HG03066 (cell line): ENCODE data around the gene PLET1.

ENCODE experiments used
- ATAC-seq: cut with Tn5 transposase; IDR thresholded peaks from one replicate; pipeline ENCODE4 v1.9.1; 2021; ENCODE audit warnings: low read depth; ENCODE audit not compliant: unreplicated experiment

Gene PLET1

DNA sequence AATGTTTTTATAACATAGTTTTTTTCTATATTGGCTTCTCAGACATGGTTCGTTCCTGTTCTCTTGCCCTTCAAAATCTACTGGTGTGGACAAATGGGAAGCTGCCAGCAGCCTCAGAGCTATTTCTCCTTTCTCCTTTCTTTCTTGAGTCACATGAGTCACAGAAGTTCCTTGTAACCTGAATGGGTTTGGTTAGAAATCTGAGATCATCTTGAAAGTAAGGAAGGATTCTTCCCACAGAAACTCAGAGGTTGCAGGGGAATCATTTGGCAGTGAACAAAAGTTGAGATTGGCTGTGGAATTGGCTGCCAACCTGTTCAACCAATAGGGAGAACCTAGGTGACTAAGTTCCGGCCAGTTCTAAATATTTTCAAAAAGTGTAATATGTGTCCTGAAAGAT is 12.5 kb downstream of the PLET1 start:
- ATAC-seq, result no peak

DNA sequence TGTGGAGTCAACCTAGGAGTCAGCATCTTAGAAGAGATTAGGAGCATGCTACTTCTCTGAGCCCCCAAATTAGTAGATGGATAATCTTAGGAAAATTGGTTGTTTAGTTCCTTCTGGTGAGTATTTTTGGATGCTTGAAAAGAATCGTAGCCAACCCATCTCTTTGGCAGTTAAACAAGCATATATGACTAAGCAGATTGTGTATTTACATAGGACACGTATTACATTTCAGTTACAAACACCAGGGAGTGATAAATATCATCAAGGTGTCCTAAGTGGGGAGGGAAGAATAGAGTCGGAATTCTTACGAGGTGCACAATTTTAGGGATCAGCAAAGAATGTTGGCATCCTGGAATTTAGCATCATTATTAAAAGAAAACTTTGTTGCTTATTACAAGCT is 13.5 kb downstream of the PLET1 start:
- ATAC-seq, result no peak

DNA sequence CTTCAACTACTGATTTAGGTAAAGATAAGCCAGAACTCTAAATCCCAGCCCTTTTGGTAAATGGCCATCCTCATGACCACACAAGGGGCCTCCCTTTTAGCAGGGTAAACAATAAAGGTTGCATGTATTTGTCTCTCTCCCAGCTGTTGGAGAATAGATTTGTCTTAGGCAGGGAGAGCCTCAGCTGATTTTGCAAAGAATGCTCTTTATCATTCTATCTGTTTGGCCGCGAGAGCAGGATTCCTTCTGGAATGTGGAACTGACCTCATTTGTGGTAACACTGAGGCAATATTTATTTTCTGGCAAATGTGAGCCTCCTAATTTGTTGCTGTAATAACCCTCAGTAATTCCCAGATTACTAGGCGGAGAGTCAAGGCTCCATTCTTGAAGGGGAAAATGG is 19.2 kb downstream of the PLET1 start:
- no peak for ATAC-seq

GRCh38 chr11:112238041-112238440 is 22.6 kb downstream of the PLET1 start:
- no peak for ATAC-seq

DNA sequence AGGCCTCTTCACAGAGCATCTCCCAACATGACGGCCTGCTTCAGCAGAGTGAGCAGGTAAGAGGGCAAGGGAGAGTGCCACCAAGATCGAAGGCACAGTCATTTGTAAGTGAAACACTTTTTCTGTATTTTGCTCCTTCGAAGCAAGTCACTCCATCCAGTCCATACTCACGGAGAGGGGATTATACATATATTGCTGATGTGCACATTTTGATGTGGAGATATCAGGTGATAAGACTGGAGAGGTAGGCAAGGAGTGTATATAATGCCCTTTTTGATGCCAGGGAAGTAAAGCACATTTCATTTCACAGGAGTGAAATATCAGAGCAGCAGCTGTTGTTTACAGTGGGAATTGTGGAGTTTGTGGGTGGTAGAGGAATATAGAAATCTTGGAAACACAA is 23.2 kb downstream of the PLET1 start:
- no peak for ATAC-seq

- no peak for ATAC-seq
Observed at GRCh38 chr11:112235750-112236390, 24.8 kb downstream of the PLET1 start.

DNA sequence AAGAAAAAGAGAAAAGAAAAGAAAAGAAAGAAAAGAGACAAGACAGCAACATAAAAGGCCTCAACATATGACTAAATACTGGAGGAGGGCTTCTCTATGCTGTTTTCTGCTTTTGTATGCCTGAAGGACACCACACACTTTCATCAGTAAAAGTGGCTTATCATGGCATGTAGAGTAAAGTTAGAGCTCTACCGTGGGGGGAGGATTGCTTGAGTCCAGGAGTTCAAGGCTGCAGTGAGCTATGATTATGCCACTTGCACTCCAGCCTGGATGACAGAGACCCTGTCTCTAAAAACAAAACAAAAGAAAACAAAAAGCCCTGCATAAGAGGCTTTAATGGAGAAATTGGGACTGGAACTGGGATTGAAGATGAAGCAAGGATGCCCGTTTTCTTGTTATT is 28.7 kb downstream of the PLET1 start:
- ATAC-seq, result no peak

DNA sequence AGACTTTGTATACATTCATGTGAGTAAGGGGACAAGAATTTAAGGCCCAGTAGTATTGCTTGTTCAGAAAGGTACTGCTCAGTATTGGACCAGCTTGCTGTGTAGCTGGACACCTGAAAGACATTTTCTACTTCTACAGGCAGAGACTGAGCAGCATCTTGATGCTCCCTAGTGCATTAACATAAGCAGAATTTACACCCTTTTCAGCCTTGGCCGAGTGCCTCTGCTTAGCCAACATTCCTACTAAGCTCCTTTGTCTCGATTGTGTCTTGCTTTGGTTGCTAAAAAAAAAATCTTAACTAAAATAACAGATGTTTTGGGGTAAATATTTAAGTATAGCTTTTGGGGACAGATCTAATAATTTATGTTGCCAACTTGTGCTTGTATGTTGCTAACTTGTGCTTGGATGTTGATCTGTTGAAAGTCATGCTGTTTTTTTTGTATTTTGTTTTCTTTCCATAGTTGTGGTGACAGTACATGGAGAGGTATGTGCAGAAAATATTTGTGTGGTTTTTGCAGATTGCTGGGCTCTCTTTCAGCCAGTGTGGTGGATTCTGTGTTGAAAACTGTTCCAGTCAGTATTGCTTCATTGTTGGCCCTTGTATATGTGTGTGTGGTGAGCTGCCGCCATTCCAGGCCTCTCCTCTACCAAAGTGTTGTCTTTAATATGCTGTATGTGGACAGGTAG is 30.8 kb downstream of the PLET1 start:
- ATAC-seq, result no peak

DNA sequence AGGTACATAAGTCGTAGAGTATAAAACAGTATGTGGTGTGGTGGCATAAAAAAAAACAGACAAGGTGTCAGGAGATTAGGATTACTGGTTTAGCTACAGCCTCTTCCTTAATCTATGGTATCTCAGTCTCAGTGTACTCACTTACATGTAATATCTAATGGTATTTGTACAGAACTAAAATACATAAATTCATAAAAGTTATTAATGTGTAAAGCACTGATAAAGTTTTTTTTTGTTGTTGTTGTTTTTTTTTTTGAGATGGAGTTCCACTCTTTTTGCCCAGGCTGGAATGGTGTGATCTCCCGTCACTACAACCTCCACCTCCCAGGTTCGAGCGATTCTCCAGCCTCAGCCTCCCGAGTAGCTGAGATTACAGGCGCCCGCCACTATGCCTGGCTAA is 31.5 kb downstream of the PLET1 start:
- no peak for ATAC-seq

- no peak for ATAC-seq
Observed at GRCh38 chr11:112228706-112229105, 32.0 kb downstream of the PLET1 start.

DNA sequence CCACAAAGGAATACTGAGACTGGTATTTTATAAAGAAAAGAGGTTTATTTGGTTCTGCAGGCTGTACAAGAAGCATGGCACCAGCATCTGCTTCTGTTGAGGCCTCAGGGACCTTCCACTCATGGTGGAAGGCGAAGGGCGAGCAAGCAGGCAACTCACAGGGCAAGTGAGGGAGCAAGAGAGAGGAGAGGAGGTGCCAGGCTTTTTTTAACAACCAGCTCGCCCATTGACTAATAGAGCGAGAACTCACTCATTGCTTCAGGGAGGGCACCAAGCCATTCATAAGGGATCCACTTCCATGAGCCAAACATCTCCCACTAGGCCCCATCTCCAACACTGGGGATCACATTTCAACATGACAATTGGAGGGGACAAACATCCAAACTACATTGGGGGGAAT is 33.2 kb downstream of the PLET1 start:
- no peak for ATAC-seq

DNA sequence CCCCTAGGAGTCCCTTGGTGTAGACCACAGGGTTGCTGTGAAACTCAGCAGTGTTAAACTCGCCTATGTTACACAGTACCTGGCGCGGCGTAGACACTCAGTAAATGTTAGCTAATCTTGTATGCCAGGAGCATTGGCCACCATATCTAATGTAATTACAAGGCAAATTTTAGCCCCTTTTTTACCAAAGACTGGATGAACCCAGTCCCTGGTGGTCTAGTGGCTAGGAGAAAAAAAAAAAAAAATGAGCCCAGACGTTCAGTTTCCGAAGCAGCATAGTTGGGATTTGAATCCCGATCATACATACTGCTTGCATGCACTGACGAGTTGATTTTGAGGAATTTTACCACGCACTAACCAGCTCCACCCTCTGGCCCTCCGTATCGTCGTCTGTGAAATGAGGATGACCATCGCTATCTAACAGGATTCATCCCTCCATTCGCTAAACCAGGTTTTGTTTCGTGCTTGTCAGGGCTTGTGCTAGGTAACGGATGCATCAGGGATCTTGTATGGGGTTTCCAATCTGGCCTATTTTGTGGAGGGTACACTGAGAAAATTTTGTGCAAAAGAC is 33.7 kb downstream of the PLET1 start:
- ATAC-seq, result peak; percentile 51

GRCh38 chr11:112226062-112226830 is 34.4 kb downstream of the PLET1 start, which contains the start of gene PTS:
PTS (plus strand) TSS chr11:112226428; CDS start chr11:112226444, 16 bp downstream.
- peak; percentile 94 for ATAC-seq

DNA sequence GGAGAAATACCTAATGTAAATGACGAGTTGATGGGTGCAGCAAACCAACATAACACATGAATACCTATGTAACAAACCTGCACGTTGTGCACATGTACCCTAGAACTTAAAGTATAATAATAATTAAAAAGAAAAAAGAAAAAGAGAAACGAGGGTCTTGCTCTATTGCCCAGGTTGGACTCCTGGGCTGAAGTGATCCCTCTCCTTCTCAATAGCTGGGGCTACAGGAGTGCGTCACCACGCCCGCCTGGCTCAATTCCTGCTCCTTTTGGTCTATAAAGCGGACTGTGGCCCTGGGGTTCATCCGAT is 35.0 kb downstream of the PLET1 start:
- ATAC-seq, result no peak

DNA sequence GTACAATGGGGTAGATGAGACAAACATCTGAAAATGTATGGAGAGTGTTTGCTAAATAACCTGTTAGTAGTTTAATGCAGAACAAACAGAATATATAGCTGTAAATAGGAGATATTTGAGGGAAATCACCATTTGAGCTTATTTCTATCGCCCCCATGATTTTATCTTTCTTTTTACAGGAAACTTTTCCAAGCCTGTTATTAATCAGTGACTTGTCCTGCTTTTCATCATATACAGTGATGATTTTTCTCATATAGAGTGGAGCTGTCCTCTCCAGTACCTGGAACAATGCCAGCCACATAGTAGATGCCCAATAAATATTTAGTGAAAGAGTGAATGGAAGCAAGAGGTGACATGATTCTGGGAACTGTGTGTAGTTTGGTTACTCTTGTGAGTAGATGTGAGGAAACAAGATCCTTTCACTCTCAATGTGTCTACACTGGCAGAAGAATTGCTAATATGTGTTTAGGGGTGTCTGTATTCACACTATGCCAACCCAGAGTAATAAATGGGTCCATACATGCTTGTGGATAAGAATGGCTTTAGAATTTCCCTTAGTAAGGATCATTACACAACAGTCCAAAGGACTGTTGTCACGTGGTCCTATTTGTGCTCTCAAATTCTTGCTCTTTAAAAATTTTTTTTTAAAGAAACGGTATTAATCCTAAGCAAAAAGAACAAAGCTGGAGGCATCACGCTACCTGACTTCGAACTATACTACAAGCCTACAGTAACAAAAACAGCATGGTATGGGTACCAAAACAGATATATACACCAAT is 36.7 kb downstream of the PLET1 start:
- ATAC-seq, result no peak

- no peak for ATAC-seq
Observed at GRCh38 chr11:112223121-112223520, 37.5 kb downstream of the PLET1 start.

- no peak for ATAC-seq
Observed at GRCh38 chr11:112222303-112222702, 38.4 kb downstream of the PLET1 start.

- no peak for ATAC-seq
Observed at GRCh38 chr11:112221274-112221835, 39.3 kb downstream of the PLET1 start.

DNA sequence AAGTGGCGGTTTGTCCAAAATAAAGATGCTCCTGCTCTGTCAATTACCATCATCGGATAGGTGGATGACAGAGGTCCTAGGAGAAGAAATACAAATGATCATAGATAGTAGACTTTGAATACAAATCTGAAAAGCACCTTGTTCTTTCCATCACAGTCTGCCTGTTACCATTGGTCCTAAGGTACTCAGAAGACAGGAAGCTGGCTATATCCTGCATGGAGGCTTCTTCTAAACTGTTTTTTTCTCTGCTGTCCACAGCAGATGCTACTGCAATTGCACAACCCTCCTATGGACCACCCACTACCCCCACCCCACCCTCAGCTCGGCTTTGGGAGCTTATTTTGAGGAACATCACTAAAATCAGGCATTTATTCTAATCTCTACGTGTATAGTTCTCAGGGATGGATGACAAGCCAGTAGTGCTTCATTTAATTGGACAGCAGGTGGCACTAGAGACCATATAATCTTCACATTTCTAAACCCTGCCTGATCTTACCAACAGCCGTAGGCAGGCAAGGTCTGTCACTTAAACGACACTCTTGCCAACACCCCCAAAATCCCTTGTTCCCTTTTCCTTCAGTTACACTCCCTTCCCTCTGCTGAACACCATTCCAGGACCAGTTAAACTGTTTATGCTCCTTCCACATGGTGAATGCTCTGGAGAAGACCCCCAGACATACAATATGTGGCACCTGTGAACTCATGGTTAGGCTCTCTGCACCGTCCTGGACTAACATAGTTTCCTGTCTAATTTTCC is 41.0 kb downstream of the PLET1 start:
- ATAC-seq, result peak; percentile 98
